H1 (cell line): Measurements from ENCODE around the gene EVA1B. TPM values are rescaled to one million over a fixed set of nuclear protein-coding genes. Genes with fewer than 3 reads are reported as not detected.

Source experiments
- HDAC2 ChIP-seq, 2 experiments: fragments of 300-600 bp in 1 of 2; sonication (generic) in 1 of 2; IDR thresholded peaks; 2 replicates each; pipeline ENCODE4 v1.6.1; 2011 to 2012; ENCODE audit warnings: low read depth in 2 of 2, low read length in 2 of 2, mild to moderate bottlenecking in 2 of 2, moderate library complexity in 2 of 2, borderline replicate concordance in 1 of 2, inconsistent platforms in 1 of 2
- KDM1A ChIP-seq: fragments of 200-600, 300-600 bp; sonication (generic); IDR thresholded peaks from 2 replicates; pipeline ENCODE4 v1.7.1; 2016; ENCODE audit warnings: mild to moderate bottlenecking, low read length, borderline replicate concordance
- RXRA ChIP-seq: IDR thresholded peaks from 2 replicates; pipeline ENCODE4 v1.6.1; 2011; ENCODE audit warnings: low read depth, mild to moderate bottlenecking, low read length, moderate library complexity; ENCODE audit not compliant: insufficient read depth
- SIN3A ChIP-seq, 2 experiments: IDR thresholded peaks in 1 of 2; conservative IDR thresholded peaks in 1 of 2; 2 replicates each; pipeline ENCODE4 v1.6.1; 2011 to 2012; ENCODE audit warnings: low read length in 2 of 2, improper control_type of control experiment in 1 of 2, low read depth in 1 of 2, mild to moderate bottlenecking in 1 of 2
- SIRT6 ChIP-seq: IDR thresholded peaks from one replicate; pipeline ENCODE4 v1.7.1; 2012; ENCODE audit warnings: low read length, inconsistent platforms
- SIX5 ChIP-seq: IDR thresholded peaks from 2 replicates; pipeline ENCODE4 v1.6.1; 2011; ENCODE audit warnings: mild to moderate bottlenecking, low read depth, low read length
- SP2 ChIP-seq: IDR thresholded peaks from 2 replicates; pipeline ENCODE4 v1.6.1; 2012; ENCODE audit warnings: mild to moderate bottlenecking, low read length, inconsistent platforms
- SP4 ChIP-seq: IDR thresholded peaks from 2 replicates; pipeline ENCODE4 v1.6.1; 2012; ENCODE audit warnings: low read length, inconsistent platforms
- polyA plus RNA-seq, 7 experiments: library from polyadenylated mRNA; depleted of rRNA in 3 of 7; stranded (reverse) in 5 of 7; unstranded in 2 of 7; fragments of >200 nt in 5 of 7; fragments of 200-250 nt in 2 of 7; gene quantifications; 1 replicate in 5 of 7; 2 replicates in 1 of 7; 4 replicates in 1 of 7; pipeline versions ENCODE4 v1.2.1 to v1.2.3, GENCODE V29; 2011 to 2013; ENCODE audit warnings: missing spikeins in 2 of 7, mixed read lengths in 2 of 7
- total RNA-seq: library from RNA; stranded (reverse); fragmentation: NEBNext Ultra II Directional; extraction: Animal tissue kit (Norgen Biotek cat#: 25700); gene quantifications from 2 replicates; pipeline ENCODE4 v1.2.1, GENCODE V29; 2021
- TF ChIP-seq, protein P1 (sequence below): IDR thresholded peaks from 2 replicates; pipeline ENCODE4 v1.6.1; 2011; ENCODE audit warnings: low read depth, mild to moderate bottlenecking, low read length; ENCODE audit not compliant: insufficient read depth

EVA1B gene
- total and polyA plus RNA-seq, 2 of the 8 experiments (the other 6 are each of a cell fraction or from before 2014, with no cell fraction given): 10.0 to 19.9 TPM

DNA sequence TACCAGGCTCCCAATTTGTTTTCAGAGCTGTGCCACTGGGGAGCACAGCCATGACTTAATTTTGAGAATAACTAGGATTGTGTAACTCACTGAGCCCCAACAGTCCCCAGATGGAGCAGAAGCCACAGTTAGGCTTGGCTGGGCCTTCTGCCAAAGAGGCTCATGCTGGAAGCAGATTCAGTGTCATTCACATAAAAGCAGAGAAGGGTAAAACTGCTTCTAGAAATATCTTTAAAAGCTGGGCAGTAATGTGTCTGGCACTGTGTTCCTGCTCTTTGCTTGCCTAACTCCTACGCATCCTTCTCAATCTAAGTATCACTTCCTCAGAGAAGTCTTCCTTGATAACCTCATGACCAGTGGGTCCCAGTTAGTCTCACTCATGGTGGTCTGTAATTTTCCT lies 41.9 kb upstream of the EVA1B start (continued):
- TF ChIP-seq, protein P1, sequence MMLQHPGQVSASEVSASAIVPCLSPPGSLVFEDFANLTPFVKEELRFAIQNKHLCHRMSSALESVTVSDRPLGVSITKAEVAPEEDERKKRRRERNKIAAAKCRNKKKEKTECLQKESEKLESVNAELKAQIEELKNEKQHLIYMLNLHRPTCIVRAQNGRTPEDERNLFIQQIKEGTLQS: no peak
- no peak for TF ChIP-seq SP2
- no peak for TF ChIP-seq HDAC2 (IDR thresholded peaks at IDR 0.05; ENCODE audit: borderline replicate concordance in 1 of 2, low read depth in 2 of 2, low read length in 2 of 2)
- no peak for TF ChIP-seq SP4
- no peak for TF ChIP-seq RXRA
- TF ChIP-seq SIN3A (conservative IDR thresholded peaks at IDR 0.05 in 1 of 2, IDR thresholded peaks at IDR 0.05 in 1 of 2; ENCODE audit: low read depth in 1 of 2, low read length in 2 of 2): no peak
- TF ChIP-seq KDM1A: no peak
- TF ChIP-seq SIX5: no peak
- no peak for TF ChIP-seq SIRT6
